Measurements from ENCODE around the gene ANKRD31.

- TF ChIP-seq CTCF (conservative IDR thresholded peaks at IDR 0.05; ENCODE audit: low read length) = no peak
- no peak for TF ChIP-seq EZH2phosphoT487 (IDR thresholded peaks at IDR 0.05; ENCODE audit: borderline replicate concordance, low read depth, low read length)
Measured at GRCh38 chr5:75203604-75204003, 33.1 kb downstream of the ANKRD31 start.
